Measurements from ENCODE around the gene NUAK2.

NUAK2 gene

GRCh38 chr1:205270764-205271163, 50.8 kb downstream of the NUAK2 start:
- Histone ChIP-seq H3K36me3 (ENCODE audit: insufficient read depth, low read length) (no peaks in the 10 kb centered on the region), H3K27ac (ENCODE audit: low read depth, low read length, poor library complexity, severe bottlenecking) (no peak overlapping the region), H3K9ac (ENCODE audit: low read length) (no peak overlapping the region), H3K9me3 (ENCODE audit: low read length) (no peaks in the 10 kb centered on the region), H4K20me1 (ENCODE audit: insufficient read depth, low read length) (no peaks in the 10 kb centered on the region), H3K9me2 (ENCODE audit: low read depth, low read length) (no peaks in the 10 kb centered on the region), H3K4me2 (ENCODE audit: low read length) (no peak overlapping the region), H3K4me3 (ENCODE audit: low read depth, low read length, poor library complexity, severe bottlenecking) (no peak overlapping the region), H3K4me1 (ENCODE audit: insufficient read depth, low read length, severe bottlenecking) (peaks cover 23% of the 10 kb centered on the region), H3K79me2 (ENCODE audit: insufficient read depth, low read length) (no peaks in the 10 kb centered on the region), H2AFZ (ENCODE audit: low read length) (no peak overlapping the region), H3K27me3 (ENCODE audit: insufficient read depth, low read length) (no peaks in the 10 kb centered on the region; the same call in 1 of the 2 replicates), H3F3A (ENCODE audit: insufficient read depth, low read length) (no peaks in the 10 kb centered on the region)
- TF ChIP-seq EZH2 (IDR thresholded peaks at IDR 0.05; ENCODE audit: borderline replicate concordance, low read length) (no peak), CTCF (IDR thresholded peaks at IDR 0.05; ENCODE audit: low read length) (no peak)

GRCh38 chr1:205270271-205270670, 51.3 kb downstream of the NUAK2 start:
- H3K4me2 ChIP-seq (ENCODE audit: low read length) = no peak overlapping the region

GRCh38 chr1:205269711-205270110, 51.8 kb downstream of the NUAK2 start:
- TF ChIP-seq CTCF (IDR thresholded peaks at IDR 0.05; ENCODE audit: low read length) = no peak
- no peak for TF ChIP-seq EZH2 (IDR thresholded peaks at IDR 0.05; ENCODE audit: borderline replicate concordance, low read length)
- Histone ChIP-seq H3K79me2 (ENCODE audit: insufficient read depth, low read length) (no peaks in the 10 kb centered on the region), H3K36me3 (ENCODE audit: insufficient read depth, low read length) (no peaks in the 10 kb centered on the region; the same call in 1 of the 2 replicates), H2AFZ (ENCODE audit: low read length) (no peak overlapping the region), H3K4me1 (ENCODE audit: insufficient read depth, low read length, severe bottlenecking) (peaks cover 12% of the 10 kb centered on the region), H3K27me3 (ENCODE audit: insufficient read depth, low read length) (no peaks in the 10 kb centered on the region; the same call in 1 of the 2 replicates), H3K9me2 (ENCODE audit: low read depth, low read length) (no peaks in the 10 kb centered on the region), H3K4me2 (ENCODE audit: low read length) (no peak overlapping the region), H3K4me3 (ENCODE audit: low read depth, low read length, poor library complexity, severe bottlenecking) (no peak overlapping the region), H4K20me1 (ENCODE audit: insufficient read depth, low read length) (no peaks in the 10 kb centered on the region), H3K27ac (ENCODE audit: low read depth, low read length, poor library complexity, severe bottlenecking) (no peak overlapping the region), H3K9ac (ENCODE audit: low read length) (no peak overlapping the region), H3K9me3 (ENCODE audit: low read length) (no peaks in the 10 kb centered on the region), H3F3A (ENCODE audit: insufficient read depth, low read length) (no peaks in the 10 kb centered on the region)

More at GRCh38 chr1:205270271-205270670, 51.3 kb downstream of the NUAK2 start:
- Histone ChIP-seq H3K4me1 (ENCODE audit: insufficient read depth, low read length, severe bottlenecking) (peaks cover 18% of the 10 kb centered on the region), H3K79me2 (ENCODE audit: insufficient read depth, low read length) (no peaks in the 10 kb centered on the region), H3K9me2 (ENCODE audit: low read depth, low read length) (no peaks in the 10 kb centered on the region), H3K36me3 (ENCODE audit: insufficient read depth, low read length) (no peaks in the 10 kb centered on the region), H2AFZ (ENCODE audit: low read length) (no peak overlapping the region), H3K9ac (ENCODE audit: low read length) (no peak overlapping the region), H3K9me3 (ENCODE audit: low read length) (no peaks in the 10 kb centered on the region), H4K20me1 (ENCODE audit: insufficient read depth, low read length) (no peaks in the 10 kb centered on the region), H3K4me3 (ENCODE audit: low read depth, low read length, poor library complexity, severe bottlenecking) (no peak overlapping the region), H3F3A (ENCODE audit: insufficient read depth, low read length) (no peaks in the 10 kb centered on the region), H3K27me3 (ENCODE audit: insufficient read depth, low read length) (no peaks in the 10 kb centered on the region; the same call in 1 of the 2 replicates), H3K27ac (ENCODE audit: low read depth, low read length, poor library complexity, severe bottlenecking) (no peak overlapping the region)
- TF ChIP-seq CTCF (IDR thresholded peaks at IDR 0.05; ENCODE audit: low read length) (no peak), EZH2 (IDR thresholded peaks at IDR 0.05; ENCODE audit: borderline replicate concordance, low read length) (no peak)

Data from OCI-LY1 (cell line).